GM23248 (cell line): Measurements from ENCODE around the gene FGF1. TPM values are rescaled to one million over a fixed set of nuclear protein-coding genes. Genes with fewer than 3 reads are reported as not detected.
A peak's percentile ranks its signal among the peaks of the same experiment; 100 is the strongest.

Experiments used
- DNase-seq: peaks from one replicate; pipeline ENCODE4 v3.0.0-alpha.2; 2015
- H2AFZ ChIP-seq: fragments of 200-600 bp; sonication (generic); 2 replicates; pipeline ENCODE4 v1.6.1; 2016; ENCODE audit warnings: antibody characterized with exemption
- H3F3A ChIP-seq: fragments of 200-600 bp; sonication (generic); 2 replicates; pipeline ENCODE4 v1.6.1; 2016; ENCODE audit warnings: mild to moderate bottlenecking, antibody characterized with exemption, mixed run types; ENCODE audit not compliant: insufficient read depth
- H3K27ac ChIP-seq: fragments of 200-600 bp; sonication (generic); 2 replicates; pipeline ENCODE4 v1.5.1; 2016; ENCODE audit warnings: mild to moderate bottlenecking
- H3K27me3 ChIP-seq: fragments of 200-600 bp; sonication (generic); replicated peaks from 2 replicates; pipeline ENCODE4 v1.6.1; 2016; ENCODE audit warnings: mild to moderate bottlenecking; ENCODE audit not compliant: insufficient read depth
- H3K36me3 ChIP-seq: fragments of 200-600 bp; sonication (generic); 2 replicates; pipeline ENCODE4 v1.6.1; 2016; ENCODE audit warnings: low read depth, mild to moderate bottlenecking
- H3K4me1 ChIP-seq: fragments of 200-600 bp; sonication (generic); 2 replicates; pipeline ENCODE4 v1.6.1; 2016; ENCODE audit warnings: mild to moderate bottlenecking; ENCODE audit not compliant: insufficient read depth
- H3K4me2 ChIP-seq: fragments of 200-600 bp; sonication (generic); one replicate; pipeline ENCODE4 v1.6.1; 2016; ENCODE audit warnings: mild to moderate bottlenecking; ENCODE audit not compliant: unreplicated experiment
- H3K4me3 ChIP-seq: fragments of 200-600 bp; sonication (generic); 2 replicates; pipeline ENCODE4 v1.5.1; 2016; ENCODE audit warnings: mild to moderate bottlenecking
- H3K79me2 ChIP-seq: fragments of 200-600 bp; sonication (generic); 2 replicates; pipeline ENCODE4 v1.6.1; 2016; ENCODE audit warnings: mild to moderate bottlenecking; ENCODE audit not compliant: insufficient read depth
- H3K9ac ChIP-seq: fragments of 200-600 bp; sonication (generic); 2 replicates; pipeline ENCODE4 v1.6.1; 2016; ENCODE audit warnings: mild to moderate bottlenecking
- H3K9me2 ChIP-seq: fragments of 200-600 bp; sonication (generic); 2 replicates; pipeline ENCODE4 v1.6.1; 2016; ENCODE audit warnings: mixed run types, mild to moderate bottlenecking, moderate library complexity; ENCODE audit not compliant: insufficient read depth
- H3K9me3 ChIP-seq: fragments of 200-600 bp; sonication (generic); one replicate; pipeline ENCODE4 v1.6.1; 2017; ENCODE audit warnings: low read depth
- H4K20me1 ChIP-seq: fragments of 200-600 bp; sonication (generic); 2 replicates; pipeline ENCODE4 v1.6.0; 2016; ENCODE audit not compliant: insufficient read depth
- EZH2 ChIP-seq: fragments of 200-600 bp; sonication (generic); IDR thresholded peaks from 2 replicates; pipeline ENCODE4 v1.6.1; 2018; ENCODE audit warnings: antibody characterized with exemption, mild to moderate bottlenecking; ENCODE audit not compliant: insufficient read depth, poor library complexity, severe bottlenecking
- EZH2phosphoT487 ChIP-seq: fragments of 200-600 bp; sonication (generic); IDR thresholded peaks from 2 replicates; pipeline ENCODE4 v1.6.1; 2018; ENCODE audit warnings: antibody characterized with exemption, moderate library complexity, mild to moderate bottlenecking, low read depth; ENCODE audit not compliant: insufficient read depth
- WGBS, 2 experiments: methylation state at CpG; one replicate each; pipeline ENCODE4 v1.1.6; 2015 to 2017; ENCODE audit warnings: low lambda C conversion rate in 2 of 2, low coverage in 1 of 2; ENCODE audit errors: missing lambda C conversion rate in 2 of 2; 5-methylcytosine and 5-hydroxymethylcytosine counted together
- in situ Hi-C: fragments of 300-500 bp; cut with MboI; formaldehyde crosslinking; loops from 2 replicates; pipeline ENCODE4 v1.15.0; 2020
- polyA plus RNA-seq: library from polyadenylated mRNA; unstranded; fragments of >200 nt; fragmentation: Nextera tagmentation; extraction: Ambion mirVana; gene quantifications from 2 replicates; pipeline ENCODE4 v1.2.1, GENCODE V29; 2016
- total RNA-seq: library from RNA; depleted of rRNA; stranded (reverse); fragments of >200 nt; shearing (Covaris generic); gene quantifications from 2 replicates; pipeline ENCODE4 v1.2.3, GENCODE V29; 2014

The FGF1 gene
- total and polyA plus RNA-seq, 2 experiments from 2014 or later = 13.8 to 29.6 TPM

- no peaks in the 10 kb centered on the region for H3K9me3 ChIP-seq
- no peak overlapping the region for H3K4me2 ChIP-seq
- H3K79me2 ChIP-seq = no peaks in the 10 kb centered on the region
- H4K20me1 ChIP-seq = no peaks in the 10 kb centered on the region
- H3K9me2 ChIP-seq = no peaks in the 10 kb centered on the region
- DNase-seq = no peak
- no peaks in the 10 kb centered on the region for H3K27me3 ChIP-seq
- no peaks in the 10 kb centered on the region for H3K36me3 ChIP-seq
- H3K4me1 ChIP-seq = peaks cover 11% of the 10 kb centered on the region; the same call in 1 of the 2 replicates
- 96% methylated on average over 2 of the region's 2 CpGs for WGBS, 2 experiments
- no peak for TF ChIP-seq EZH2
- TF ChIP-seq EZH2phosphoT487 = no peak
- H3K9ac ChIP-seq = no peak overlapping the region
- no peak overlapping the region for H3K4me3 ChIP-seq
- H3F3A ChIP-seq = no peaks in the 10 kb centered on the region
- no peak overlapping the region for H3K27ac ChIP-seq
- H2AFZ ChIP-seq = no peak overlapping the region
- in situ Hi-C loops = no loop called here
Observed at GRCh38 chr5:142658278-142658677, 27.6 kb downstream of the FGF1 start.

GRCh38 chr5:142657446-142657845 is 28.4 kb downstream of the FGF1 start:
- no peak overlapping the region for H2AFZ ChIP-seq
- H3K36me3 ChIP-seq = no peaks in the 10 kb centered on the region
- H3K4me2 ChIP-seq = no peak overlapping the region
- TF ChIP-seq EZH2 = no peak
- TF ChIP-seq EZH2phosphoT487 = no peak
- no peaks in the 10 kb centered on the region for H3F3A ChIP-seq
- in situ Hi-C loops = no loop called here
- H3K79me2 ChIP-seq = no peaks in the 10 kb centered on the region
- no peak for DNase-seq
- H3K27ac ChIP-seq = no peak overlapping the region
- H3K27me3 ChIP-seq = no peaks in the 10 kb centered on the region
- H3K4me3 ChIP-seq = no peak overlapping the region
- H3K4me1 ChIP-seq = peaks cover 11% of the 10 kb centered on the region; the same call in 1 of the 2 replicates
- 96 to 97% methylated on average over 8 of the region's 8 CpGs for WGBS, 2 experiments
- H3K9me3 ChIP-seq = no peaks in the 10 kb centered on the region
- H3K9ac ChIP-seq = no peak overlapping the region
- H3K9me2 ChIP-seq = no peaks in the 10 kb centered on the region
- H4K20me1 ChIP-seq = no peaks in the 10 kb centered on the region

- Histone ChIP-seq H2AFZ (peak overlapping the region; percentile 69), H4K20me1 (no peaks in the 10 kb centered on the region)
Observed at GRCh38 chr5:142655339-142656267, 30.3 kb downstream of the FGF1 start.

GRCh38 chr5:142654578-142655058 is 31.3 kb downstream of the FGF1 start:
- Histone ChIP-seq H3K4me3 (no peak overlapping the region), H3K4me1 (peaks cover 11% of the 10 kb centered on the region; the same call in 1 of the 2 replicates), H3K27ac (no peak overlapping the region), H3K4me2 (no peak overlapping the region), H3K9me3 (no peaks in the 10 kb centered on the region), H3K9ac (no peak overlapping the region), H3F3A (no peaks in the 10 kb centered on the region), H3K36me3 (no peaks in the 10 kb centered on the region), H3K27me3 (no peaks in the 10 kb centered on the region), H2AFZ (0 out of 2 replicates have a peak overlapping the region, but pooled peaks have one; percentile 69), H3K9me2 (no peaks in the 10 kb centered on the region), H3K79me2 (no peaks in the 10 kb centered on the region), H4K20me1 (no peaks in the 10 kb centered on the region)
- in situ Hi-C loops = no loop called here
- no peak for DNase-seq
- TF ChIP-seq EZH2phosphoT487 (no peak), EZH2 (no peak)
- 79 to 90% methylated on average over 8 of the region's 8 CpGs for WGBS, 2 experiments

More at GRCh38 chr5:142655339-142656267, 30.3 kb downstream of the FGF1 start:
- Histone ChIP-seq H3K9me3 (no peaks in the 10 kb centered on the region), H3K79me2 (no peaks in the 10 kb centered on the region), H3K36me3 (no peaks in the 10 kb centered on the region), H3K4me2 (peak overlapping the region; percentile 55), H3K9me2 (no peaks in the 10 kb centered on the region), H3F3A (no peaks in the 10 kb centered on the region), H3K27ac (peak overlapping the region; percentile 35), H3K4me3 (peak overlapping the region; percentile 27; the same call in 1 of the 2 replicates), H3K9ac (peak overlapping the region; percentile 23; the same call in 1 of the 2 replicates), H3K27me3 (no peaks in the 10 kb centered on the region), H3K4me1 (peaks cover 11% of the 10 kb centered on the region; the same call in 1 of the 2 replicates)
- 9 to 10% methylated on average over 13 of the region's 13 CpGs for WGBS, 2 experiments
- peak; percentile 88 for DNase-seq
- TF ChIP-seq EZH2 (no peak), EZH2phosphoT487 (no peak)
- in situ Hi-C loops = no loop called here
